Measurements from ENCODE around the gene CTAG2. TPM values are rescaled to one million over a fixed set of nuclear protein-coding genes. Genes with fewer than 3 reads are reported as not detected.
A peak's percentile ranks its signal among the peaks of the same experiment; 100 is the strongest.
"Not testable (repeated sequence)": the region's sequence is repeated elsewhere in the genome, so short reads cannot be mapped to it uniquely, and the experiment has no call there.

The CTAG2 gene
- total RNA-seq, 2 experiments from 2014 or later = not detected

DNA sequence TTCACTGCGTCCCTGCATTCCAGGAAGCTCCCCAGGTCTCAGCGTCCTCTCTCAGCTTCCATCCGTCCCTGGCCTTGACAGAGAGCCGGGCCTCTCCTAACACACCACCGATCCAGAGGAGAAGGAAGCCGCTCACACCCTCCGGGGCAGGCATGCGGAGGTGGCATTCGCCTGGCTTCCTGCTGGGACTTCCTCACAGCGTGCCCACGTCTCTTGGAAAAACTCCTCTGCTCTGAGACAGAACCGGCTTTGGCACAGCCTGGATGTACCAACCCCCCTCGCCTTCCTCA is 3.2 kb downstream of the CTAG2 start:
- no peak overlapping the region for H3K4me3 ChIP-seq (ENCODE audit: low read length)
- Mint-ChIP-seq H3K27ac (no peak overlapping the region), H3K4me1 (ENCODE audit: low read depth) (no peaks in the 10 kb centered on the region), H3K4me3 (no peak overlapping the region), H3K9me3 (no peaks in the 10 kb centered on the region), H3K27me3 (no peaks in the 10 kb centered on the region), H3K36me3 (ENCODE audit: low read depth) (no peaks in the 10 kb centered on the region)
- H3K27me3 ChIP-seq (ENCODE audit: control insufficient read depth in 1 of 2, insufficient read depth in 2 of 2, low read length in 2 of 2) = no peaks in the 10 kb centered on the region
- TF ChIP-seq, protein P1, sequence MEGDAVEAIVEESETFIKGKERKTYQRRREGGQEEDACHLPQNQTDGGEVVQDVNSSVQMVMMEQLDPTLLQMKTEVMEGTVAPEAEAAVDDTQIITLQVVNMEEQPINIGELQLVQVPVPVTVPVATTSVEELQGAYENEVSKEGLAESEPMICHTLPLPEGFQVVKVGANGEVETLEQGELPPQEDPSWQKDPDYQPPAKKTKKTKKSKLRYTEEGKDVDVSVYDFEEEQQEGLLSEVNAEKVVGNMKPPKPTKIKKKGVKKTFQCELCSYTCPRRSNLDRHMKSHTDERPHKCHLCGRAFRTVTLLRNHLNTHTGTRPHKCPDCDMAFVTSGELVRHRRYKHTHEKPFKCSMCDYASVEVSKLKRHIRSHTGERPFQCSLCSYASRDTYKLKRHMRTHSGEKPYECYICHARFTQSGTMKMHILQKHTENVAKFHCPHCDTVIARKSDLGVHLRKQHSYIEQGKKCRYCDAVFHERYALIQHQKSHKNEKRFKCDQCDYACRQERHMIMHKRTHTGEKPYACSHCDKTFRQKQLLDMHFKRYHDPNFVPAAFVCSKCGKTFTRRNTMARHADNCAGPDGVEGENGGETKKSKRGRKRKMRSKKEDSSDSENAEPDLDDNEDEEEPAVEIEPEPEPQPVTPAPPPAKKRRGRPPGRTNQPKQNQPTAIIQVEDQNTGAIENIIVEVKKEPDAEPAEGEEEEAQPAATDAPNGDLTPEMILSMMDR (IDR thresholded peaks at IDR 0.05) = no peak
- H3K36me3 ChIP-seq (ENCODE audit: insufficient read depth, low read length) = no peaks in the 10 kb centered on the region
- no peak overlapping the region for H3K27ac ChIP-seq (ENCODE audit: low read depth in 1 of 2, low read length in 2 of 2)
- ATAC-seq (ENCODE audit: poor library complexity) (no peak), DNase-seq (no peak)
- no peaks in the 10 kb centered on the region for H3K9me3 ChIP-seq (ENCODE audit: control insufficient read depth in 1 of 2, insufficient read depth in 1 of 2, low read length in 2 of 2)
- intact Hi-C loops (cut with DNase I, micrococcal nuclease) = no loop called here
- ChIA-PET POLR2A (no interaction called here), CTCF (no interaction called here)
- no peaks in the 10 kb centered on the region for H3K4me1 ChIP-seq (ENCODE audit: insufficient read depth, low read length)

DNA sequence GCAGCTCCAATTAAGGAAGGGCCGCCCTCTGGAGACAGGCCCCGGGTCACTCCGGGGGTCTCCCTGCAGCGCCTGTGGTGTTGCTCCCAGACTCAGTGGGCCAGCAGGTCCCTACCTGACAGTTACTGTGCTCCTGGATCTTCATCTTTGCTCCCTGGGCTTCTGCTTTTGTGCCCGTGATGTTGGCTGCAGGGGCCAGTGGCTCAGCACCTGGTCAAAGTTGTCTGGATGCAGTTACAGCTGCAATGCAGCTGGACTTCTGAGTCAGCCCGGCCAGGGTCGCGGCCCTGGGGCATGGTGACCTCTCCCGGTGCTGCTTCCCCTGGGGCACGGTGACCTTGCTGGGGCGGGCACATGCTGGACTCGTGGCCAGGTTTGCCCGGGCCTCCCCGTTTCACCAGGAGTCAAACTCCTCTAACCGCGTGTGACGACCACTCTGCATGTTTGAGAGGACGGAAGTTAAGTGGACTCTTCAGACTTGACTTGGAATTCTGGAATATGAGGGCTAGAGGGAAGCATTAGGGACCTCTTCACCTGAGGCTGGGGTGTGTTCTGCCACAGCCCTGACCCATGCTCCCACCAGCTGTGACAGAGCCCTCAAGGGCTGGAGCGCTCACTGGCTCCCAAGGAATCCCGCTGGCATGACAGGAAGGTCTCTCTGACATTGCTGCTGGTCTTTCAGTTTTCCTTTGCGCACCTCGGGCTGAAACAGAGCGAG is 3.7 kb downstream of the CTAG2 start:
- no peaks in the 10 kb centered on the region for H3K36me3 Mint-ChIP-seq (ENCODE audit: low read depth)
- intact Hi-C loops (cut with DNase I, micrococcal nuclease) = no loop called here
- no peaks in the 10 kb centered on the region for H3K9me3 ChIP-seq (ENCODE audit: control insufficient read depth in 1 of 2, insufficient read depth in 1 of 2, low read length in 2 of 2)
- no peaks in the 10 kb centered on the region for H3K4me1 ChIP-seq (ENCODE audit: insufficient read depth, low read length)
- ChIA-PET CTCF (no interaction called here), POLR2A (no interaction called here)
- no peak overlapping the region for H3K4me3 ChIP-seq (ENCODE audit: low read length)
- TF ChIP-seq, protein P1 (IDR thresholded peaks at IDR 0.05) = no peak
- DNase-seq (no peak), ATAC-seq (ENCODE audit: poor library complexity) (no peak)
- H3K27ac Mint-ChIP-seq = no peak overlapping the region
- no peaks in the 10 kb centered on the region for H3K36me3 ChIP-seq (ENCODE audit: insufficient read depth, low read length)
- no peak overlapping the region for H3K4me3 Mint-ChIP-seq
- no peak overlapping the region for H3K27ac ChIP-seq (ENCODE audit: low read depth in 1 of 2, low read length in 2 of 2)
- H3K9me3 Mint-ChIP-seq = no peaks in the 10 kb centered on the region
- H3K4me1 Mint-ChIP-seq (ENCODE audit: low read depth) = no peaks in the 10 kb centered on the region
- no peaks in the 10 kb centered on the region for H3K27me3 Mint-ChIP-seq
- H3K27me3 ChIP-seq (ENCODE audit: control insufficient read depth in 1 of 2, insufficient read depth in 2 of 2, low read length in 2 of 2) = no peaks in the 10 kb centered on the region

DNA sequence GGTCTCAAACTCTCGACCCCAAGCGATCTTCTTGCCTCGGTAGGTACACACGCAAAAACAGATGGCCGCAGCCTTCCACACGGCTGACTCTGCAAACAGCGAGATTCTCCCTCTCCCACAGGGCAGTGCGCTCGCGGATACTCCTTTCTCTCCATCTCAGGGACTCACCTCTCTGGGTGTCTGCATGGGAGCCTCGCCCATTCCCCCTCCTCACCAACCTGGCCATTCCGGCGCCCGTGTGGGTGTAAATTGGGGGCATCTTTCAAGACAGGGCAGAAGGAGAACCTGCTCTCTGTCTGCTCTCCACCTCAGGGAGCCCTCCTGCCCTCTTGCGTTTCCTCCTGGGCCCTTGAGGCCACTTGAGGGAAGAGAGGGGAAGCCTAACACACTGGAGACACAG is 4.4 kb downstream of the CTAG2 start:
- Mint-ChIP-seq H3K36me3 (ENCODE audit: low read depth) (no peaks in the 10 kb centered on the region), H3K4me3 (no peak overlapping the region), H3K9me3 (no peaks in the 10 kb centered on the region), H3K27me3 (no peaks in the 10 kb centered on the region), H3K27ac (no peak overlapping the region), H3K4me1 (ENCODE audit: low read depth) (no peaks in the 10 kb centered on the region)
- DNase-seq (no peak), ATAC-seq (ENCODE audit: poor library complexity) (no peak)
- no peaks in the 10 kb centered on the region for H3K9me3 ChIP-seq (ENCODE audit: control insufficient read depth in 1 of 2, insufficient read depth in 1 of 2, low read length in 2 of 2)
- H3K4me1 ChIP-seq (ENCODE audit: insufficient read depth, low read length) = no peaks in the 10 kb centered on the region
- ChIA-PET CTCF (no interaction called here), POLR2A (no interaction called here)
- TF ChIP-seq, protein P1 (IDR thresholded peaks at IDR 0.05) = no peak
- no peak overlapping the region for H3K4me3 ChIP-seq (ENCODE audit: low read length)
- no peaks in the 10 kb centered on the region for H3K27me3 ChIP-seq (ENCODE audit: control insufficient read depth in 1 of 2, insufficient read depth in 2 of 2, low read length in 2 of 2)
- no peaks in the 10 kb centered on the region for H3K36me3 ChIP-seq (ENCODE audit: insufficient read depth, low read length)
- intact Hi-C loops (cut with DNase I, micrococcal nuclease) = no loop called here
- H3K27ac ChIP-seq (ENCODE audit: low read depth in 1 of 2, low read length in 2 of 2) = no peak overlapping the region

DNA sequence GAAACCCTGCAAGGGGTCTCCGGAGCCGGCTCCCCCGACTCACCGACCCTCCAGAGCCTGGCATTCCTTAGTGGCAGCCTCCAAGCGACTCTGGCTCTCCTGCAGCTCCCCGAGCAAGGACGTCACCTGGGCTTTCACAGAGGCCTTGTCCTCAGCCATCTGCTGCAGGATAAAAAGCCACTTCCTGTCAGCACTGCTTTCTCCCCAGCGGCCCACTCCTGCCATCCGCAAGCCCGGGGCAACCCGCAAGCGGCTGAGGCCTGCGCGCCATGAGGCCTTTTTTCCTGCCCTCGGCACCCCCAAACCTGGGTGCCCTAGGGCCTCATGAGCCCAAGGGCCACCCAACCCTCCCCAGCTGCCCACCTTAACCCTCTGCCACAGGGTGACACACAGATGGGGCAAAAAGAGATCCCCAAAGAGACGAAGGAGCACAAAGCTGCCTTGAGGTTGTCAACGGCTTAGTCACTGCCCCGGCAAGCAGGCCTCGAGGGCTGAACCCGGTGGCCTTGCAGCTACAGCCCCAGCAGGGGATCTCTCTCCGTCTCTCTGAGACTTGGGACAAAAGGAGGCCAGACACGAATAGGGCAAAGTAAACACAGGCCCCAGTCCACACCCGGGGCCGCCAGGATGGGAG is 7.5 kb downstream of the CTAG2 start:
- POLR2A ChIA-PET; CTCF ChIA-PET; H3K4me3 Mint-ChIP-seq; DNase-seq; H3K9me3 ChIP-seq (ENCODE audit: control insufficient read depth in 1 of 2, insufficient read depth in 1 of 2, low read length in 2 of 2); H3K9me3 Mint-ChIP-seq; H3K36me3 Mint-ChIP-seq (ENCODE audit: low read depth); intact Hi-C loops (cut with DNase I, micrococcal nuclease); H3K27me3 ChIP-seq (ENCODE audit: control insufficient read depth in 1 of 2, insufficient read depth in 2 of 2, low read length in 2 of 2); H3K27ac ChIP-seq (ENCODE audit: low read depth in 1 of 2, low read length in 2 of 2); H3K27me3 Mint-ChIP-seq; H3K4me1 Mint-ChIP-seq (ENCODE audit: low read depth); H3K27ac Mint-ChIP-seq; H3K4me1 ChIP-seq (ENCODE audit: insufficient read depth, low read length); H3K36me3 ChIP-seq (ENCODE audit: insufficient read depth, low read length); H3K4me3 ChIP-seq (ENCODE audit: low read length): not testable (repeated sequence)
- ATAC-seq (ENCODE audit: poor library complexity) = peak; percentile 76

DNA sequence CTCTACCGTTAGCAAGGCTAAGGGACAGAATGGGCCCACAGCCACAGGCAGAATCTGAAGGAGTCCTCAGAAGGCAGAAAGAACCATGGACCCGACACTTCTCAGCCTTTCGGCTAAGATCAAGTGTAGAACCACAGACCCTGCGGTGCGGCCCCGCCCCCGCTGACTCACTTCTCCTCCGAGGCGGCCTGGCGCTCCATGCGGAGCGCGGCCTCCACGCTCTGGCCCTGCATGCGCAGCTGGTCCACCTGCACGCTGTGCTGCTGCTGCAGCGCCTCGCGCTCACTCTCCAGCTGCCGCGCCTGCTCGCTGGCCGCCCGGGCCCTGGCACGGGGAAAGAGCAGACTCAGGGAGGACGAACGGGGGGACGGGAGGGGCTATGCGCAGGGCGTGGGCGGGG is 9.7 kb downstream of the CTAG2 start:
- H3K4me3 Mint-ChIP-seq; H3K27ac ChIP-seq (ENCODE audit: low read depth in 1 of 2, low read length in 2 of 2); H3K27me3 ChIP-seq (ENCODE audit: control insufficient read depth in 1 of 2, insufficient read depth in 2 of 2, low read length in 2 of 2); H3K9me3 Mint-ChIP-seq; intact Hi-C loops (cut with DNase I, micrococcal nuclease); CTCF ChIA-PET; ATAC-seq (ENCODE audit: poor library complexity); H3K4me1 ChIP-seq (ENCODE audit: insufficient read depth, low read length); H3K4me1 Mint-ChIP-seq (ENCODE audit: low read depth); H3K27me3 Mint-ChIP-seq; H3K27ac Mint-ChIP-seq; DNase-seq; H3K36me3 ChIP-seq (ENCODE audit: insufficient read depth, low read length); H3K4me3 ChIP-seq (ENCODE audit: low read length); H3K36me3 Mint-ChIP-seq (ENCODE audit: low read depth); POLR2A ChIA-PET; H3K9me3 ChIP-seq (ENCODE audit: control insufficient read depth in 1 of 2, insufficient read depth in 1 of 2, low read length in 2 of 2): not testable (repeated sequence)
